Prostate gland (tissue), 2 donors: ENCODE results near the gene PFKFB3.

Experiments used
- CTCF ChIP-seq, 4 experiments: fragments of 200-600 bp in 2 of 4; fragments of 450-650 bp in 2 of 4; sonication (generic) in 2 of 4; IDR thresholded peaks; 1 replicate in 3 of 4; 2 replicates in 1 of 4; pipeline ENCODE4 v1.5.1; 2016 to 2019; ENCODE audit warnings: antibody characterized with exemption in 4 of 4, mild to moderate bottlenecking in 2 of 4, moderate library complexity in 2 of 4
- POLR2A ChIP-seq: fragments of 450-650 bp; IDR thresholded peaks from one replicate; pipeline ENCODE4 v1.6.1; 2016; ENCODE audit warnings: antibody characterized with exemption, mild to moderate bottlenecking
- POLR2AphosphoS5 ChIP-seq: sonication (generic); formaldehyde crosslinking; IDR thresholded peaks from one replicate; pipeline ENCODE4 v1.6.1; 2017; ENCODE audit warnings: antibody characterized with exemption

DNA sequence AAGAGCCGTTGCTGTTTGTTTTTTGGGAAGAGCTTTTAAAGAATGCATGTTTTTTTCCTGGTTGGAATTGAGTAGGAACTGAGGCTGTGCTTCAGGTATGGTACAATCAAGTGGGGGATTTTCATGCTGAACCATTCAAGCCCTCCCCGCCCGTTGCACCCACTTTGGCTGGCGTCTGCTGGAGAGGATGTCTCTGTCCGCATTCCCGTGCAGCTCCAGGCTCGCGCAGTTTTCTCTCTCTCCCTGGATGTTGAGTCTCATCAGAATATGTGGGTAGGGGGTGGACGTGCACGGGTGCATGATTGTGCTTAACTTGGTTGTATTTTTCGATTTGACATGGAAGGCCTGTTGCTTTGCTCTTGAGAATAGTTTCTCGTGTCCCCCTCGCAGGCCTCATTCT lies 31.6 kb downstream of the PFKFB3 start:
- TF ChIP-seq CTCF (IDR thresholded peaks at IDR 0.05) (no peak), POLR2A (no peak), POLR2AphosphoS5 (no peak)
